H1 (cell line): ENCODE results near the gene ALPG.

Experiments used
- BRCA1 ChIP-seq: IDR thresholded peaks from 2 replicates; pipeline ENCODE4 v1.6.1; 2012; ENCODE audit warnings: low read depth, low read length, improper control_type of control experiment
- CTCF ChIP-seq, 3 experiments: IDR thresholded peaks; 1 replicate in 2 of 3; 2 replicates in 1 of 3; pipeline versions ENCODE4 v1.5.1 to v1.6.1; 2011; ENCODE audit warnings: low read length in 3 of 3, mild to moderate bottlenecking in 3 of 3, inconsistent platforms in 2 of 3, low read depth in 1 of 3, moderate library complexity in 1 of 3; ENCODE audit not compliant: insufficient read depth in 1 of 3; ENCODE audit errors: control extremely low read depth in 1 of 3
- EZH2 ChIP-seq: fragments of 200-600 bp; sonication (generic); IDR thresholded peaks from 2 replicates; pipeline ENCODE4 v1.7.1; 2012; ENCODE audit warnings: low read depth, mild to moderate bottlenecking, moderate library complexity, low read length, inconsistent platforms; ENCODE audit not compliant: severe bottlenecking
- GABPA ChIP-seq: IDR thresholded peaks from 2 replicates; pipeline ENCODE4 v1.6.1; 2011; ENCODE audit warnings: mild to moderate bottlenecking, low read length, moderate library complexity, borderline replicate concordance; ENCODE audit not compliant: insufficient read depth
- MAFK ChIP-seq: IDR thresholded peaks from 2 replicates; pipeline ENCODE4 v1.6.1; 2012; ENCODE audit warnings: low read depth, mild to moderate bottlenecking, improper control_type of control experiment, low read length
- MAX ChIP-seq: IDR thresholded peaks from 2 replicates; pipeline ENCODE4 v1.6.1; 2012; ENCODE audit warnings: inconsistent platforms
- POLR2A ChIP-seq, 2 experiments: IDR thresholded peaks; 1 replicate in 1 of 2; 2 replicates in 1 of 2; pipeline ENCODE4 v1.6.1; 2011; ENCODE audit warnings: low read depth in 2 of 2, low read length in 2 of 2, mild to moderate bottlenecking in 2 of 2; ENCODE audit errors: control extremely low read depth in 1 of 2
- POLR2AphosphoS5 ChIP-seq: IDR thresholded peaks from 2 replicates; pipeline ENCODE4 v1.6.1; 2011; ENCODE audit warnings: low read depth, low read length
- RNF2 ChIP-seq: fragments of 200-900, 300-1000 bp; sonication (generic); IDR thresholded peaks from 2 replicates; pipeline ENCODE4 v1.7.1; 2016; ENCODE audit warnings: borderline replicate concordance, low read depth, mild to moderate bottlenecking, antibody characterized with exemption, low read length; ENCODE audit not compliant: poor library complexity, severe bottlenecking; ENCODE audit errors: missing control alignments
- SP2 ChIP-seq: IDR thresholded peaks from 2 replicates; pipeline ENCODE4 v1.6.1; 2012; ENCODE audit warnings: mild to moderate bottlenecking, low read length, inconsistent platforms
- SUZ12 ChIP-seq: fragments of 200-600 bp; sonication (generic); IDR thresholded peaks from 2 replicates; pipeline ENCODE4 v1.6.1; 2012; ENCODE audit warnings: mild to moderate bottlenecking, inconsistent platforms, low read length, moderate library complexity, mixed read lengths
- TBP ChIP-seq: IDR thresholded peaks from 2 replicates; pipeline ENCODE4 v1.6.1; 2011; ENCODE audit warnings: low read depth, low read length, improper control_type of control experiment
- YY1 ChIP-seq: IDR thresholded peaks from 2 replicates; pipeline ENCODE4 v1.6.1; 2011; ENCODE audit warnings: low read depth, mild to moderate bottlenecking, low read length

- TF ChIP-seq CTCF (IDR thresholded peaks at IDR 0.05; ENCODE audit: control extremely low read depth in 1 of 3, insufficient read depth in 1 of 3, low read depth in 1 of 3, low read length in 3 of 3) (no peak), RNF2 (no peak), EZH2 (no peak), POLR2A (IDR thresholded peaks at IDR 0.05; ENCODE audit: control extremely low read depth in 1 of 2, low read depth in 2 of 2, low read length in 2 of 2) (no peak), YY1 (no peak), BRCA1 (no peak), MAX (no peak), MAFK (no peak), TBP (no peak), GABPA (no peak), POLR2AphosphoS5 (no peak), SP2 (no peak), SUZ12 (no peak)
These were observed 39.6 kb upstream of the ALPG start for GRCh38 chr2:232367016-232367415.
